Peyer's patch (tissue), 4 donors: ENCODE data around the gene ITGAE.

ENCODE experiments used
- CTCF ChIP-seq, 6 experiments: fragments of 450-650 bp in 4 of 6; fragments of 200-600 bp in 2 of 6; sonication (generic) in 1 of 6; IDR thresholded peaks; one replicate each; pipeline ENCODE4 v1.5.1; 2017 to 2019; ENCODE audit warnings: antibody characterized with exemption in 6 of 6, mild to moderate bottlenecking in 3 of 6, moderate library complexity in 1 of 6
- POLR2A ChIP-seq, 2 donors: fragments of 450-650 bp; IDR thresholded peaks; one replicate each; pipeline ENCODE4 v1.5.1; 2017; ENCODE audit warnings: antibody characterized with exemption in 2 of 2, mild to moderate bottlenecking in 2 of 2, moderate library complexity in 2 of 2

- TF ChIP-seq CTCF (IDR thresholded peaks at IDR 0.05) (no peak), POLR2A (IDR thresholded peaks at IDR 0.05) (no peak)
Observed at GRCh38 chr17:3690094-3690715, 110.8 kb downstream of the ITGAE start.
